K562 (cell line): ENCODE results near the gene AXIN2. TPM values are rescaled to one million over a fixed set of nuclear protein-coding genes. Genes with fewer than 3 reads are reported as not detected.

Source experiments
- ATAC-seq: fragments of 200-7000 bp; cut with Tn5 transposase; 3 replicates; pipeline ENCODE4 v1.9.1; 2020; ENCODE audit warnings: moderate library complexity
- BruUV-seq: library from RNA; stranded (reverse); fragments of 400-500 nt; replicated peaks from 2 replicates; lab custom pipeline; 2021; lab: Mats Ljungman, UMichigan
- CTCF ChIA-PET: fragments of 300-600 bp; formaldehyde crosslinking; extraction: SDS; loops from one replicate; lab custom pipeline; 2021; ENCODE audit warnings: low intra/inter-chr PET ratio; lab: Yijun Ruan, JAX
- POLR2A ChIA-PET: fragments of 300-600, 350-650 bp; sonication (Branson Sonifier 250); formaldehyde crosslinking; extraction: SDS; loops from one replicate; lab custom pipeline; 2021; ENCODE audit warnings: antibody characterized with exemption, inconsistent platforms; lab: Yijun Ruan, JAX
- DNase-seq, 4 experiments: peaks; one replicate each; pipeline versions ENCODE4 v3.0.0 to v3.0.0-alpha.2; 2011 to 2018; ENCODE audit warnings: low spot score in 3 of 4, mixed read lengths in 3 of 4; ENCODE audit errors: extremely low read depth in 1 of 4
- FAIRE-seq: peaks from 2 replicates; lab custom pipeline; 2011; peaks lifted over from hg19 to GRCh38; lab: Jason Lieb, UNC
- H2AFZ ChIP-seq: 2 replicates; pipeline ENCODE4 v1.6.0; 2011; ENCODE audit warnings: low read depth, low read length, control low read depth, inconsistent platforms
- H3K27ac ChIP-seq: fragments of 200-600 bp; 3 replicates; pipeline ENCODE4 v1.8.0; 2011; ENCODE audit warnings: low read depth, mild to moderate bottlenecking, control low read depth, inconsistent platforms, low read length, moderate library complexity, mixed read lengths; ENCODE audit errors: extremely low read depth
- H3K27me3 ChIP-seq, 2 experiments: fragments of 300-600 bp in 1 of 2; 2 replicates in 1 of 2; 3 replicates in 1 of 2; pipeline versions ENCODE4 v1.6.0 to v1.8.0; 2011; ENCODE audit warnings: inconsistent platforms in 2 of 2, low read length in 2 of 2, mild to moderate bottlenecking in 1 of 2, mixed read lengths in 1 of 2, moderate library complexity in 1 of 2; ENCODE audit not compliant: control insufficient read depth in 2 of 2, insufficient read depth in 2 of 2
- H3K36me3 ChIP-seq: fragments of 300-600 bp; 3 replicates; pipeline ENCODE4 v1.8.0; 2011; ENCODE audit warnings: mild to moderate bottlenecking, low read length, inconsistent platforms; ENCODE audit not compliant: control insufficient read depth, insufficient read depth
- H3K4me1 ChIP-seq, 2 experiments: fragments of 200-600 bp in 1 of 2; replicated peaks in 1 of 2; 2 replicates in 1 of 2; 3 replicates in 1 of 2; pipeline versions ENCODE4 v1.5.1 to v1.8.0; 2011; ENCODE audit warnings: inconsistent platforms in 2 of 2, low read length in 2 of 2, mild to moderate bottlenecking in 1 of 2, mixed read lengths in 1 of 2, moderate library complexity in 1 of 2; ENCODE audit not compliant: control insufficient read depth in 2 of 2, insufficient read depth in 2 of 2
- H3K4me2 ChIP-seq: 2 replicates; pipeline ENCODE4 v1.6.1; 2011; ENCODE audit warnings: low read length, control low read depth, inconsistent platforms, mixed read lengths; ENCODE audit not compliant: insufficient read depth
- H3K4me3 ChIP-seq: fragments of 200-600 bp; sonication (generic), shearing (Covaris generic); 2 replicates; pipeline ENCODE4 v1.5.1; 2016; ENCODE audit warnings: control low read depth, inconsistent platforms
- H3K79me2 ChIP-seq: fragments of 200-600 bp; 3 replicates; pipeline ENCODE4 v1.8.0; 2011; ENCODE audit warnings: low read length, inconsistent platforms; ENCODE audit not compliant: control insufficient read depth, insufficient read depth
- H3K9ac ChIP-seq, 2 experiments: 2 replicates each; pipeline versions ENCODE4 v1.6.0 to v1.6.1; 2011; ENCODE audit warnings: low read depth in 2 of 2, low read length in 2 of 2, control low read depth in 1 of 2, inconsistent platforms in 1 of 2, mild to moderate bottlenecking in 1 of 2, mixed read lengths in 1 of 2; ENCODE audit not compliant: insufficient read depth in 1 of 2
- H3K9me1 ChIP-seq: one replicate; pipeline ENCODE4 v1.6.0; 2011; ENCODE audit warnings: inconsistent platforms, mild to moderate bottlenecking, low read length, moderate library complexity; ENCODE audit not compliant: control insufficient read depth, insufficient read depth
- H3K9me3 ChIP-seq: replicated peaks from 2 replicates; pipeline ENCODE4 v1.5.1; 2011; ENCODE audit warnings: low read depth, low read length, inconsistent platforms; ENCODE audit not compliant: control insufficient read depth, insufficient read depth
- H4K20me1 ChIP-seq: replicated peaks from 2 replicates; pipeline ENCODE4 v1.6.1; 2011; ENCODE audit warnings: low read length, inconsistent platforms, mixed read lengths; ENCODE audit not compliant: control insufficient read depth, insufficient read depth
- ATF3 ChIP-seq, 2 experiments: fragments of 450-650 bp in 1 of 2; sonication (generic) in 1 of 2; formaldehyde crosslinking in 1 of 2; IDR thresholded peaks in 1 of 2; conservative IDR thresholded peaks in 1 of 2; 2 replicates each; pipeline versions ENCODE4 v1.6.1 to v1.8.1; 2016 to 2023; ENCODE audit warnings: mild to moderate bottlenecking in 2 of 2, moderate library complexity in 2 of 2, inconsistent platforms in 1 of 2, missing genetic modification reagents in 1 of 2
- CEBPB ChIP-seq: fragments of 450-650 bp; IDR thresholded peaks from 2 replicates; pipeline ENCODE4 v1.6.1; 2016; ENCODE audit warnings: missing genetic modification characterization, missing compliant biosample characterization
- CEBPG ChIP-seq, 3 experiments: fragments of 200-800 bp in 1 of 3; sonication (Bioruptor generic) in 1 of 3; sonication (generic) in 1 of 3; formaldehyde crosslinking in 1 of 3; IDR thresholded peaks in 2 of 3; conservative IDR thresholded peaks in 1 of 3; 2 replicates each; pipeline versions ENCODE4 v1.6.1 to v1.8.0; 2016 to 2022; ENCODE audit warnings: missing compliant biosample characterization in 2 of 3, missing genetic modification characterization in 2 of 3, mild to moderate bottlenecking in 1 of 3, missing genetic modification reagents in 1 of 3
- RBFOX2 ChIP-seq: fragments of 200-400 bp; formaldehyde crosslinking; IDR thresholded peaks from 2 replicates; pipeline ENCODE4 v1.6.1; 2017; ENCODE audit warnings: low read depth, mild to moderate bottlenecking, low read length, moderate library complexity
- WGBS: fragments of 100-300 bp; shearing (Covaris generic); methylation state at CpG from one replicate; pipeline ENCODE4 v1.1.6; 2016; ENCODE audit warnings: low coverage, mixed read lengths; ENCODE audit not compliant: insufficient coverage; ENCODE audit errors: missing lambda C conversion rate; 5-methylcytosine and 5-hydroxymethylcytosine counted together
- in situ Hi-C: fragments of 300-500 bp; cut with MboI; formaldehyde crosslinking; loops from 4 replicates; pipeline ENCODE4 v1.15.0; 2018; ENCODE audit warnings: inconsistent platforms, mixed read lengths
- intact Hi-C: fragments of 100-400 bp; cut with micrococcal nuclease; formaldehyde crosslinking; loops from 2 replicates; pipeline ENCODE4 v1.14.2; 2022
- polyA plus RNA-seq, 8 experiments: library from polyadenylated mRNA; depleted of rRNA in 4 of 8; stranded (reverse) in 5 of 8; unstranded in 3 of 8; fragments of >200 nt; fragmentation: Nextera tagmentation in 2 of 8; fragmentation: Illumina TruSeq in 1 of 8; extraction: Ambion mirVana in 2 of 8; extraction: Trizol in 1 of 8; gene quantifications; 2 replicates each; pipeline versions ENCODE4 v1.2.1 to v1.2.3, GENCODE V29; 2011 to 2014; ENCODE audit warnings: inconsistent platforms in 1 of 8, missing spikeins in 1 of 8
- total RNA-seq, 7 experiments: library from RNA; depleted of rRNA in 6 of 7; stranded (reverse); fragments of >200 nt in 6 of 7; fragmentation: Illumina TruSeq in 2 of 7; extraction: Trizol in 2 of 7; gene quantifications; 2 replicates each; pipeline versions ENCODE4 v1.2.1 to v1.2.3, GENCODE V29; 2011 to 2021; ENCODE audit warnings: low replicate concordance in 1 of 7

The AXIN2 gene
- total and polyA plus RNA-seq, 9 of the 15 experiments (the other 6 are each of a cell fraction or from before 2014, with no cell fraction given), result 0.21 to 3.3 (median 1.2) TPM

GRCh38 chr17:65529040-65529633 is 32.3 kb downstream of the AXIN2 start:
- FAIRE-seq (no peak), DNase-seq (no peak), ATAC-seq (no peak)
- Histone ChIP-seq H3K4me1 (no peaks in the 10 kb centered on the region; a peak in 1 of 5 replicates), H3K9me1 (no peaks in the 10 kb centered on the region), H3K36me3 (peaks cover 4% of the 10 kb centered on the region; the same call in 1 of the 3 replicates), H3K4me3 (no peak overlapping the region), H3K27me3 (peaks cover 2 to 13% of the 10 kb centered on the region in 2 experiments; a peak in 3 of 5 replicates), H3K4me2 (no peak overlapping the region), H2AFZ (no peak overlapping the region), H3K9me3 (no peaks in the 10 kb centered on the region), H3K9ac (no peak overlapping the region), H3K27ac (no peak overlapping the region), H3K79me2 (no peaks in the 10 kb centered on the region), H4K20me1 (no peaks in the 10 kb centered on the region)
- ChIA-PET POLR2A (interaction anchor here (0.5 kb wide), 1 partner anchor 34 kb away, joined by 3 read pairs; no protein-coding TSS in a partner anchor), CTCF (no interaction called here)
- 33% methylated on average over 7 of the region's 7 CpGs for WGBS
- intact Hi-C loops (no loop called here), in situ Hi-C loops (no loop called here)
- peak; percentile 25; the same call in 1 of the 2 replicates for TF ChIP-seq CEBPB
- no peak for TF ChIP-seq CEBPG (CRISPR knock-in tag; IDR thresholded peaks at IDR 0.05)
- TF ChIP-seq CEBPG (tag; conservative IDR thresholded peaks at IDR 0.05 in 1 of 2, IDR thresholded peaks at IDR 0.05 in 1 of 2), result peak; percentile 29 to 68; a peak in 2 of 4 replicates
- no peak for TF ChIP-seq RBFOX2
- TF ChIP-seq ATF3 (IDR thresholded peaks at IDR 0.05), result peak; percentile 26; the same call in 1 of the 2 replicates
- no peak for TF ChIP-seq ATF3 (CRISPR knock-in tag; conservative IDR thresholded peaks at IDR 0.05)
- BruUV-seq, result no TSS peak
